ENCODE measurements around the gene KRT33B. TPM values are rescaled to one million over a fixed set of nuclear protein-coding genes. Genes with fewer than 3 reads are reported as not detected.
"Not testable (repeated sequence)": the region's sequence is repeated elsewhere in the genome, so short reads cannot be mapped to it uniquely, and the experiment has no call there.

The KRT33B gene
- total RNA-seq, 1 donor from 2014 or later = 0.29 TPM

- TF ChIP-seq, protein P1, sequence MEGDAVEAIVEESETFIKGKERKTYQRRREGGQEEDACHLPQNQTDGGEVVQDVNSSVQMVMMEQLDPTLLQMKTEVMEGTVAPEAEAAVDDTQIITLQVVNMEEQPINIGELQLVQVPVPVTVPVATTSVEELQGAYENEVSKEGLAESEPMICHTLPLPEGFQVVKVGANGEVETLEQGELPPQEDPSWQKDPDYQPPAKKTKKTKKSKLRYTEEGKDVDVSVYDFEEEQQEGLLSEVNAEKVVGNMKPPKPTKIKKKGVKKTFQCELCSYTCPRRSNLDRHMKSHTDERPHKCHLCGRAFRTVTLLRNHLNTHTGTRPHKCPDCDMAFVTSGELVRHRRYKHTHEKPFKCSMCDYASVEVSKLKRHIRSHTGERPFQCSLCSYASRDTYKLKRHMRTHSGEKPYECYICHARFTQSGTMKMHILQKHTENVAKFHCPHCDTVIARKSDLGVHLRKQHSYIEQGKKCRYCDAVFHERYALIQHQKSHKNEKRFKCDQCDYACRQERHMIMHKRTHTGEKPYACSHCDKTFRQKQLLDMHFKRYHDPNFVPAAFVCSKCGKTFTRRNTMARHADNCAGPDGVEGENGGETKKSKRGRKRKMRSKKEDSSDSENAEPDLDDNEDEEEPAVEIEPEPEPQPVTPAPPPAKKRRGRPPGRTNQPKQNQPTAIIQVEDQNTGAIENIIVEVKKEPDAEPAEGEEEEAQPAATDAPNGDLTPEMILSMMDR (conservative IDR thresholded peaks at IDR 0.05; ENCODE audit: low read depth, low read length) = no peak
- H3K4me3 ChIP-seq (ENCODE audit: low read depth, low read length) = no peak overlapping the region
- DNase-seq (ENCODE audit: low read depth) = no peak
Measured at GRCh38 chr17:41383690-41384089, 14.1 kb upstream of the KRT33B start.

GRCh38 chr17:41382394-41382793 is 12.8 kb upstream of the KRT33B start:
- no peak for DNase-seq (ENCODE audit: low read depth)
- H3K4me3 ChIP-seq (ENCODE audit: low read depth, low read length) = no peak overlapping the region
- TF ChIP-seq, protein P1 (conservative IDR thresholded peaks at IDR 0.05; ENCODE audit: low read depth, low read length) = no peak

- DNase-seq (ENCODE audit: low read depth); H3K4me3 ChIP-seq (ENCODE audit: low read depth, low read length): not testable (repeated sequence)
Measured at GRCh38 chr17:41381943-41382342, 12.3 kb upstream of the KRT33B start, which contains the start of gene KRT34. KRT34 (minus strand) TSS chr17:41382306; CDS start chr17:41382246, 60 bp downstream.

GRCh38 chr17:41380091-41380490 is 10.5 kb upstream of the KRT33B start:
- not testable (repeated sequence) for H3K4me3 ChIP-seq (ENCODE audit: low read depth, low read length)
- peak; percentile 76 for DNase-seq (ENCODE audit: low read depth)

DNA sequence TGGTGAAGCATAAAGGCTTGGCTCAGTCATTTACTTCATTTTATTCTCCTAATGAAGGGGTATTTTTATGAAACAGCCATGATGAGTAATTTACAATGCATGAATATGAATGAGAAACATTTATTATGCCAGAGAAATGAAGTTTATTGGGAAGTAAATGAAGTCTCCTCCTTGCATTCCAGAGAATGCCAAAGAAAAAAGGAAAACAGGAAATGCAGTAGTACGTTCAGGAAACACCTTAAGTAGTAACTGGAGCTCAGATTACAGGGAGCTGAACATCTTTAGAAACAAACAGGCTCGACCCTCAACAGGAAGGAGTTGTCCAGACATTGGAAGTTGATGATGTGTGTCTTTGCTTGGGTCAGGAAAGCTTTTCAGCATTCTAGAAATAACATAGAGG is 7.9 kb upstream of the KRT33B start:
- H3K4me3 ChIP-seq (ENCODE audit: low read depth, low read length) = no peak overlapping the region
- no peak for DNase-seq (ENCODE audit: low read depth)
- TF ChIP-seq, protein P1 (conservative IDR thresholded peaks at IDR 0.05; ENCODE audit: low read depth, low read length) = no peak

DNA sequence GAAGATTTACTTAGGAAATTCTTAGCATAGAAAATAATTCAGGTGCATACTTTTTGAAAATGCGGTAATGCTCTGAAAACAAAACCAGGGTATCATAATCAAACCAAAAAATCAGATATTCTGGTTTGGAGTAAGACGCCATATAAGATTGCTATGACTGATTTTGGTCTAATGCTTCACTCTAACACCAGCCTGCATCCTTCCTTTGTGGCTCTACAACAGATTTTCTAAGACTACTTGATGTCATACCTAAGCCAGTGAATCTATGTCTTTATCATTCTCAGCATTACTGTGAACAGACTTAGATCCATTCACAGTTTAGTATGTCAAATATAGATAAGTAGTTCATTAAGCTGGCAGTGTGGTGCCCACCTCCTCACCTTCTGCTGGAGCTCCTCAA is 590 bp downstream of the KRT33B start:
- no peak for DNase-seq (ENCODE audit: low read depth)
- TF ChIP-seq, protein P1 (conservative IDR thresholded peaks at IDR 0.05; ENCODE audit: low read depth, low read length) = no peak
- H3K4me3 ChIP-seq (ENCODE audit: low read depth, low read length) = no peak overlapping the region

- H3K4me3 ChIP-seq (ENCODE audit: low read depth, low read length) = no peak overlapping the region
- TF ChIP-seq, protein P1 (conservative IDR thresholded peaks at IDR 0.05; ENCODE audit: low read depth, low read length) = no peak
- DNase-seq (ENCODE audit: low read depth) = peak; percentile 84
Measured at GRCh38 chr17:41367426-41368075, 2.1 kb downstream of the KRT33B start.

GRCh38 chr17:41366070-41366469 is 3.5 kb downstream of the KRT33B start:
- no peak overlapping the region for H3K4me3 ChIP-seq (ENCODE audit: low read depth, low read length)
- DNase-seq (ENCODE audit: low read depth) = no peak
- TF ChIP-seq, protein P1 (conservative IDR thresholded peaks at IDR 0.05; ENCODE audit: low read depth, low read length) = no peak

Measured in epithelial cell of proximal tubule (primary cell).